Panc1 (cell line): ENCODE data around the gene GSK3B.

Experiments
- CTCF ChIP-seq: fragments of 450-650 bp; IDR thresholded peaks from 2 replicates; pipeline ENCODE4 v1.5.1; 2017; ENCODE audit warnings: mild to moderate bottlenecking
- POLR2AphosphoS5 ChIP-seq: IDR thresholded peaks from 2 replicates; pipeline ENCODE4 v1.6.1; 2012; ENCODE audit warnings: mild to moderate bottlenecking, low read depth, low read length, moderate library complexity
- REST ChIP-seq, 2 experiments: IDR thresholded peaks; 2 replicates each; pipeline ENCODE4 v1.6.1; 2011 to 2012; ENCODE audit warnings: low read depth in 2 of 2, control low read depth in 1 of 2, low read length in 1 of 2, mild to moderate bottlenecking in 1 of 2, moderate library complexity in 1 of 2; ENCODE audit not compliant: insufficient read depth in 1 of 2

- TF ChIP-seq CTCF, result no peak
- no peak for TF ChIP-seq POLR2AphosphoS5
- TF ChIP-seq REST (IDR thresholded peaks at IDR 0.05; ENCODE audit: insufficient read depth in 1 of 2, low read depth in 2 of 2, low read length in 1 of 2), result no peak
Measured at GRCh38 chr3:119934249-119934648, 160.0 kb downstream of the GSK3B start.
